HCT116 (cell line): ENCODE results near the gene TAF4. TPM values are rescaled to one million over a fixed set of nuclear protein-coding genes. Genes with fewer than 3 reads are reported as not detected.

ENCODE experiments used
- ATAC-seq: fragments of 200-7000 bp; cut with Tn5 transposase; 2 replicates; pipeline ENCODE4 v1.9.1; 2020; ENCODE audit warnings: mild to moderate bottlenecking, moderate library complexity
- BruUV-seq: library from RNA; stranded (reverse); fragments of 400-500 nt; replicated peaks from 2 replicates; lab custom pipeline; 2021; lab: Mats Ljungman, UMichigan
- CTCF ChIA-PET: fragments of 300-600 bp; sonication (Branson Sonifier 250); formaldehyde crosslinking; loops from one replicate; lab custom pipeline; 2021; ENCODE audit warnings: antibody characterized with exemption; lab: Charles Lee
- POLR2A ChIA-PET: fragments of 300-600, 350-600 bp; sonication (Branson Sonifier 250); formaldehyde crosslinking; loops from one replicate; lab custom pipeline; 2021; ENCODE audit warnings: antibody characterized with exemption; lab: Charles Lee
- RAD21 ChIA-PET, 2 experiments: fragments of 300-600 bp; sonication (Branson Sonifier 250); formaldehyde crosslinking; loops; one replicate each; lab custom pipeline; 2023; ENCODE audit warnings: low total read pairs in 2 of 2; ENCODE audit not compliant: uncharacterized antibody in 2 of 2, unreplicated experiment in 2 of 2, low non-redundant PET in 1 of 2; lab: Charles Lee
- DNase-seq: peaks from one replicate; pipeline ENCODE4 v3.0.0-alpha.2; 2010; ENCODE audit warnings: low read depth, low spot score
- H2AFZ ChIP-seq: fragments of 200-600 bp; shearing (Covaris generic), sonication (generic); 2 replicates; pipeline ENCODE4 v1.6.1; 2017; ENCODE audit warnings: low read depth, mixed run types, mixed read lengths, antibody characterized with exemption, low read length; ENCODE audit not compliant: poor library complexity, severe bottlenecking
- H3K27ac ChIP-seq: 2 replicates; pipeline ENCODE4 v1.5.1; 2012; ENCODE audit warnings: low read depth, low read length
- H3K27me3 ChIP-seq: fragments of 200-600 bp; sonication (generic); 2 replicates; pipeline ENCODE4 v1.6.1; 2016; ENCODE audit warnings: mixed run types, low read length, mixed read lengths; ENCODE audit not compliant: insufficient read depth
- H3K36me3 ChIP-seq, 2 experiments: fragments of 200-500 bp in 1 of 2; fragments of 200-600 bp in 1 of 2; sonication (Bioruptor generic) in 1 of 2; sonication (generic) in 1 of 2; 2 replicates each; pipeline versions ENCODE4 v1.5.1 to v1.6.1; 2014 to 2016; ENCODE audit warnings: low read length in 2 of 2, inconsistent platforms in 1 of 2, mixed read lengths in 1 of 2, mixed run types in 1 of 2; ENCODE audit not compliant: insufficient read depth in 2 of 2, control insufficient read depth in 1 of 2
- H3K4me1 ChIP-seq, 2 experiments: fragments of 200-600 bp in 1 of 2; sonication (generic) in 1 of 2; 2 replicates each; pipeline versions ENCODE4 v1.5.1 to v1.6.1; 2012 to 2017; ENCODE audit warnings: low read length in 2 of 2, inconsistent platforms in 1 of 2, mild to moderate bottlenecking in 1 of 2, mixed read lengths in 1 of 2, mixed run types in 1 of 2, moderate library complexity in 1 of 2; ENCODE audit not compliant: insufficient read depth in 2 of 2, control insufficient read depth in 1 of 2
- H3K4me2 ChIP-seq: fragments of 200-600 bp; sonication (generic); 2 replicates; pipeline ENCODE4 v1.6.1; 2017; ENCODE audit warnings: mixed run types, low read length, mixed read lengths
- H3K4me3 ChIP-seq, 2 experiments: fragments of 200-600 bp in 1 of 2; sonication (generic) in 1 of 2; replicated peaks in 1 of 2; 2 replicates each; pipeline ENCODE4 v1.5.1; 2011 to 2016; ENCODE audit warnings: low read length in 2 of 2, control low read depth in 1 of 2, low read depth in 1 of 2, mild to moderate bottlenecking in 1 of 2, mixed read lengths in 1 of 2, mixed run types in 1 of 2
- H3K79me2 ChIP-seq: fragments of 200-600 bp; sonication (generic); 2 replicates; pipeline ENCODE4 v1.6.1; 2017; ENCODE audit warnings: mild to moderate bottlenecking, mixed run types, low read length, moderate library complexity, mixed read lengths; ENCODE audit not compliant: insufficient read depth
- H3K9ac ChIP-seq: fragments of 200-600 bp; sonication (generic); 2 replicates; pipeline ENCODE4 v1.6.1; 2016; ENCODE audit warnings: low read length, mixed read lengths
- H3K9me2 ChIP-seq: fragments of 200-600 bp; sonication (generic), shearing (Covaris generic); 2 replicates; pipeline ENCODE4 v1.6.1; 2017; ENCODE audit warnings: mixed run types, mild to moderate bottlenecking, moderate library complexity; ENCODE audit not compliant: insufficient read depth
- H3K9me3 ChIP-seq, 2 experiments: fragments of 200-500 bp in 1 of 2; fragments of 200-600 bp in 1 of 2; sonication (Bioruptor generic) in 1 of 2; sonication (generic) in 1 of 2; 2 replicates each; pipeline ENCODE4 v1.6.1; 2014 to 2017; ENCODE audit warnings: low read length in 2 of 2, mixed read lengths in 2 of 2, inconsistent platforms in 1 of 2, low read depth in 1 of 2, mild to moderate bottlenecking in 1 of 2, mixed run types in 1 of 2, moderate library complexity in 1 of 2; ENCODE audit not compliant: control insufficient read depth in 1 of 2, insufficient read depth in 1 of 2
- H4K20me1 ChIP-seq: fragments of 200-600 bp; sonication (generic), shearing (Covaris generic); 2 replicates; pipeline ENCODE4 v1.6.1; 2017; ENCODE audit warnings: mixed run types, mild to moderate bottlenecking, moderate library complexity; ENCODE audit not compliant: insufficient read depth
- CEBPB ChIP-seq: IDR thresholded peaks from 2 replicates; pipeline ENCODE4 v1.6.1; 2012; ENCODE audit warnings: low read depth
- EGR1 ChIP-seq: IDR thresholded peaks from 2 replicates; pipeline ENCODE4 v1.6.1; 2012; ENCODE audit warnings: low read depth
- EZH2 ChIP-seq: fragments of 200-600 bp; sonication (generic); IDR thresholded peaks from 2 replicates; pipeline ENCODE4 v1.6.1; 2017; ENCODE audit warnings: antibody characterized with exemption, mixed run types
- EZH2phosphoT487 ChIP-seq: fragments of 200-600 bp; IDR thresholded peaks from 2 replicates; pipeline ENCODE4 v1.6.1; 2018; ENCODE audit warnings: antibody characterized with exemption, borderline replicate concordance
- SIN3A ChIP-seq: IDR thresholded peaks from 2 replicates; pipeline ENCODE4 v1.6.1; 2012; ENCODE audit warnings: low read depth
- ZFX ChIP-seq: fragments of 450-650 bp; IDR thresholded peaks from 2 replicates; pipeline ENCODE4 v1.6.1; 2017
- intact Hi-C: fragments of 100-400 bp; cut with micrococcal nuclease; formaldehyde crosslinking; loops from 2 replicates; pipeline ENCODE4 v1.10.0; 2022
- total RNA-seq: library from RNA; stranded (reverse); gene quantifications from one replicate; pipeline ENCODE4 v1.2.1, GENCODE V29; 2021; ENCODE audit not compliant: unreplicated experiment
- TF ChIP-seq, protein P1 (sequence below), 3 experiments: fragments of 200-600 bp in 1 of 3; sonication (generic) in 1 of 3; IDR thresholded peaks in 2 of 3; conservative IDR thresholded peaks in 1 of 3; 2 replicates each; pipeline ENCODE4 v1.5.1; 2012 to 2017; ENCODE audit warnings: low read depth in 2 of 3, low read length in 2 of 3, antibody characterized with exemption in 1 of 3, borderline replicate concordance in 1 of 3, control low read depth in 1 of 3, mild to moderate bottlenecking in 1 of 3, mixed read lengths in 1 of 3, mixed run types in 1 of 3, moderate library complexity in 1 of 3; ENCODE audit not compliant: insufficient read depth in 1 of 3
- TF ChIP-seq, protein P2 (sequence below): IDR thresholded peaks from 2 replicates; pipeline ENCODE4 v1.6.1; 2011; ENCODE audit warnings: mild to moderate bottlenecking, low read length, moderate library complexity; ENCODE audit not compliant: insufficient replicate concordance; ENCODE audit errors: extremely low read depth
- TF ChIP-seq, protein P3 (sequence below): IDR thresholded peaks from 2 replicates; pipeline ENCODE4 v1.6.1; 2012

Gene TAF4
- total RNA-seq, 1 experiment from 2014 or later: 26.8 TPM

DNA sequence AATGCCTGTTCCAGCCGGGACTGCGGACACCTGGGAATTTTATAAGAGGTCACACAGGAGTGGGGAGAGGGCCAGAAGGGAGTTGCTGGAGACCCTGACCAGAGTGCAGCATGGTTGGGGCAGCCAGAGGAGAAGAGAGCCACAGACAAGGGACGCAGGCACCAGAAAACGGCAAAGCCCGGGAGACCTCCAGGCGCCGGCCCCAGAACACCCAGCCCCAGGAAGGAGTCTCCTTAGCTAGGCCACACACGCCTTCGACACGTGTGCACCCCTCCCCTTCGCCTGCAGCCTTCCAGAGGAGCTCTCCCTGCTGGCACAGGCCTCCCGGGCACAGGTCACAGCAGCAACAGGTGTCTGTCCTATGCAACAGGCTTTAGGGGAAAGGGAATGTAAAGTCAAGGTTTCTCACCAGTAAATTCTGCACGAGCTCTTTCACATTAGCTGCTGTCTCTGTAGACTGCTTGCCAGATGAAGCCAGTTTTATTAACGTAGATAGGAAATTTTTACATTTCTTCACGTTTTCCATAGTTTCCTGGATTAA is 57.0 kb downstream of the TAF4 start:
- ATAC-seq (no peak), DNase-seq (no peak)
- ChIA-PET RAD21 (no interaction called here), CTCF (no interaction called here), POLR2A (no interaction called here)
- no peak for TF ChIP-seq EGR1
- TF ChIP-seq, protein P1, sequence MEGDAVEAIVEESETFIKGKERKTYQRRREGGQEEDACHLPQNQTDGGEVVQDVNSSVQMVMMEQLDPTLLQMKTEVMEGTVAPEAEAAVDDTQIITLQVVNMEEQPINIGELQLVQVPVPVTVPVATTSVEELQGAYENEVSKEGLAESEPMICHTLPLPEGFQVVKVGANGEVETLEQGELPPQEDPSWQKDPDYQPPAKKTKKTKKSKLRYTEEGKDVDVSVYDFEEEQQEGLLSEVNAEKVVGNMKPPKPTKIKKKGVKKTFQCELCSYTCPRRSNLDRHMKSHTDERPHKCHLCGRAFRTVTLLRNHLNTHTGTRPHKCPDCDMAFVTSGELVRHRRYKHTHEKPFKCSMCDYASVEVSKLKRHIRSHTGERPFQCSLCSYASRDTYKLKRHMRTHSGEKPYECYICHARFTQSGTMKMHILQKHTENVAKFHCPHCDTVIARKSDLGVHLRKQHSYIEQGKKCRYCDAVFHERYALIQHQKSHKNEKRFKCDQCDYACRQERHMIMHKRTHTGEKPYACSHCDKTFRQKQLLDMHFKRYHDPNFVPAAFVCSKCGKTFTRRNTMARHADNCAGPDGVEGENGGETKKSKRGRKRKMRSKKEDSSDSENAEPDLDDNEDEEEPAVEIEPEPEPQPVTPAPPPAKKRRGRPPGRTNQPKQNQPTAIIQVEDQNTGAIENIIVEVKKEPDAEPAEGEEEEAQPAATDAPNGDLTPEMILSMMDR (IDR thresholded peaks at IDR 0.05 in 2 of 3, conservative IDR thresholded peaks at IDR 0.05 in 1 of 3; ENCODE audit: borderline replicate concordance in 1 of 3, insufficient read depth in 1 of 3, low read depth in 2 of 3, low read length in 2 of 3): no peak
- no peak for TF ChIP-seq EZH2phosphoT487
- TF ChIP-seq, protein P2, sequence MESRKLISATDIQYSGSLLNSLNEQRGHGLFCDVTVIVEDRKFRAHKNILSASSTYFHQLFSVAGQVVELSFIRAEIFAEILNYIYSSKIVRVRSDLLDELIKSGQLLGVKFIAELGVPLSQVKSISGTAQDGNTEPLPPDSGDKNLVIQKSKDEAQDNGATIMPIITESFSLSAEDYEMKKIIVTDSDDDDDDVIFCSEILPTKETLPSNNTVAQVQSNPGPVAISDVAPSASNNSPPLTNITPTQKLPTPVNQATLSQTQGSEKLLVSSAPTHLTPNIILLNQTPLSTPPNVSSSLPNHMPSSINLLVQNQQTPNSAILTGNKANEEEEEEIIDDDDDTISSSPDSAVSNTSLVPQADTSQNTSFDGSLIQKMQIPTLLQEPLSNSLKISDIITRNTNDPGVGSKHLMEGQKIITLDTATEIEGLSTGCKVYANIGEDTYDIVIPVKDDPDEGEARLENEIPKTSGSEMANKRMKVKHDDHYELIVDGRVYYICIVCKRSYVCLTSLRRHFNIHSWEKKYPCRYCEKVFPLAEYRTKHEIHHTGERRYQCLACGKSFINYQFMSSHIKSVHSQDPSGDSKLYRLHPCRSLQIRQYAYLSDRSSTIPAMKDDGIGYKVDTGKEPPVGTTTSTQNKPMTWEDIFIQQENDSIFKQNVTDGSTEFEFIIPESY: no peak
- no peak for TF ChIP-seq CEBPB
- TF ChIP-seq ZFX: no peak
- TF ChIP-seq, protein P3, sequence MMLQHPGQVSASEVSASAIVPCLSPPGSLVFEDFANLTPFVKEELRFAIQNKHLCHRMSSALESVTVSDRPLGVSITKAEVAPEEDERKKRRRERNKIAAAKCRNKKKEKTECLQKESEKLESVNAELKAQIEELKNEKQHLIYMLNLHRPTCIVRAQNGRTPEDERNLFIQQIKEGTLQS: no peak
- TF ChIP-seq SIN3A: no peak
- no peak for TF ChIP-seq EZH2
- BruUV-seq: no TSS peak
- H3K9ac ChIP-seq: no peak overlapping the region
- intact Hi-C loops: no loop called here
- H3K9me2 ChIP-seq: no peaks in the 10 kb centered on the region
- no peaks in the 10 kb centered on the region for H3K27me3 ChIP-seq
- H2AFZ ChIP-seq: no peak overlapping the region
- no peak overlapping the region for H3K4me3 ChIP-seq
- no peaks in the 10 kb centered on the region for H3K9me3 ChIP-seq
- no peaks in the 10 kb centered on the region for H3K4me1 ChIP-seq
- peaks cover 31% of the 10 kb centered on the region in 2 experiments; a peak in 3 of 4 replicates for H3K36me3 ChIP-seq
- H3K27ac ChIP-seq: no peak overlapping the region
- H3K4me2 ChIP-seq: no peak overlapping the region
- no peaks in the 10 kb centered on the region for H4K20me1 ChIP-seq
- peaks cover 5% of the 10 kb centered on the region; the same call in 1 of the 2 replicates for H3K79me2 ChIP-seq
